ENCODE measurements around the gene CCDC33.

- TF ChIP-seq CTCF (conservative IDR thresholded peaks at IDR 0.05; ENCODE audit: low read depth, low read length) (no peak), EZH2 (IDR thresholded peaks at IDR 0.05; ENCODE audit: low read length, unreplicated experiment) (no peak), EZH2phosphoT487 (IDR thresholded peaks at IDR 0.05; ENCODE audit: borderline replicate concordance, low read length) (no peak)
These were observed 99.3 kb downstream of the CCDC33 start for GRCh38 chr15:74335396-74335795.

Data from PC-3 (cell line).